ENCODE results near the gene DEPDC5.

- TF ChIP-seq CTCF (IDR thresholded peaks at IDR 0.05) (no peak), POLR2A (IDR thresholded peaks at IDR 0.05) (no peak), POLR2AphosphoS5 (IDR thresholded peaks at IDR 0.05; ENCODE audit: insufficient read depth in 1 of 2, low read depth in 1 of 2) (peak in 1 of 2 donors; percentile 13)
Measured at GRCh38 chr22:31826443-31826842, 72.6 kb downstream of the DEPDC5 start.

Data from vagina (tissue), 2 donors.